Dermis blood vessel endothelial cell (primary cell): ENCODE data around the gene SLC36A2. TPM values are rescaled to one million over a fixed set of nuclear protein-coding genes. Genes with fewer than 3 reads are reported as not detected.

ENCODE experiments used
- DNase-seq: peaks from one replicate; pipeline ENCODE4 v3.0.0; 2010
- total RNA-seq: library from RNA; depleted of rRNA; stranded (reverse); fragments of >200 nt; gene quantifications from 2 replicates; pipeline ENCODE4 v1.2.3, GENCODE V29; 2014

The SLC36A2 gene
- total RNA-seq, 1 donor from 2014 or later, result not detected

DNA sequence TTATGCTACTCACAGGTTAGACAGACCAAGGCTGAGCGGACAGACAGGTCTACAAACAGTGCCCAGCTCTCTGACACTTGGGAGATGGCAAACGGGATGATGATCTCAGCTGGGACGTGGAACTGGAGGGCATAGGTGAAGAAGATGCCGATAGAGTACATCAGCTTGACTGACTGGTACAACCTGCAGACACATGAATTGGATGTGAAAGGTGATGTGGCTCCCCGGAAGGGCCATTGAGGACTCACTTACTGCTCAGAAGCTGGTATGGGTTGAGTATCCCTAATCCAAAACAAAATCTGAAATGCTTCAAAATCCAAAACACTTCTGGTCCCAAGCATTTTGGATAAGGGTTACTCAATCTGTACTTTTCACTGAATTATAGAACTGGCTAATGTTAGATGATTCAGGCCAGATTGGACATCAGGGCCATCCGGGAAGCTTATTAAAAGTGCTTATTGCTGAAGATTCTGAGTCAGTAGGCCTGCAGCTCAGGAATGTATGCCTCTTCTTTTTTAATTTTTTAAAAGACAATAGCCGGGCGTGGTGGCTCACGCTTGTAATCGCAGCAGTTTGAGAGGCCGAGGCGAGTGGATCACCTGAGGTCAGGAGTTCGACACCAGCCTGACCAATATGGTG lies 66.2 kb downstream of the SLC36A2 start:
- no peak for DNase-seq

DNA sequence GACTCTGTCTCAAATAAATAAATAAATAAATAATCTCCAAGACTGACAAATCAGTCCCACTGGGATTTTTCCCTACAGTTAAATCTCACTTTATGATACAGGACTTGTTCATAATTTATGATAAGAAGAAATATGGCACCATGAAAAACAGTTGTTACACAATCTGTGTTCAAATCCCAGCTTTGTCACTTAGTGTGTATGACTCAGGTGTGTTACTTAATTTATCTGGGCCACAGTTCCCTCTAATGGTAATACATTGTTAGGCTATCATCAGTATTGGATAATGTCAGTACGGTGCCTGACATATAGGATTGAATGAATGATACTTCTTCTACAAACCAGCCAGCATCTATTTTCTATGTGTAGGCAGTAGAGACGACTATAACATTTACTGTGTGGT lies 66.9 kb downstream of the SLC36A2 start:
- DNase-seq, result no peak

DNA sequence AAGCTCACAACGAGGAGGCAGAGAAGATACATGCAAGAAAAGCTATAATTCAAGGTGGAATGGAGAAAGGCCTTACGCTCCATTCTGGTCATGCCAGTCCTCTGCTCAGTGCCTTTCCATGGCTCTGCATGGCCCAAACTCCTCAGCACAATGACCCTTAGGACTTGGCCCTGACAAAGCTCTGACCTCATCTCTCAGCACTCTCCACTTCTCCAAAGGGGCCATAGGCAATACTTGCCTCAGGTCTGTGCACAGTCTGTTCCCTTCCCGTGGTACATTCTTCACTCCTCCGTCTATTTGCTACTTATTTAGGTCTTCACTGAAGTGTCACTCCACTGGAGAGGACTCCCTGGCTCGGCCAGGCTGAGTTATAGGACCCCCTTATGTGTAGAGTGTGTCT lies 68.5 kb downstream of the SLC36A2 start:
- no peak for DNase-seq

DNA sequence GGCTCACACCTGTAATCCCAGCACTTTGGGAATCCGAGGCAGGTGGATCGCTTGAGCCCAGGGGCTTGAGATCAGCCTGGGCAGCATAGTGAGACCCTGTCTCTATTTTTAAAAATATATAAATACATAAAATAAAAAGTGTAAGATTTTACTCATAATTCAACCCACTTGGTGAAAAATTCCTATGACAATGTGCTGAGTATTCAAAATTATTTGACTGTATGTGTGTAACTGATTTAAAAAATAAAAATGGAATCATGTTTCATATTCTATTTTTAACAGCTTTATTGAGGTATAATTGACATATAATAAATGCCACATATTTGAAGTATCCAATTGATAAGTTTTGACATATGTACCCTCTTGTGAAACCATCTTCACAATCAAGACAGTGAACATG lies 71.6 kb downstream of the SLC36A2 start:
- no peak for DNase-seq

DNA sequence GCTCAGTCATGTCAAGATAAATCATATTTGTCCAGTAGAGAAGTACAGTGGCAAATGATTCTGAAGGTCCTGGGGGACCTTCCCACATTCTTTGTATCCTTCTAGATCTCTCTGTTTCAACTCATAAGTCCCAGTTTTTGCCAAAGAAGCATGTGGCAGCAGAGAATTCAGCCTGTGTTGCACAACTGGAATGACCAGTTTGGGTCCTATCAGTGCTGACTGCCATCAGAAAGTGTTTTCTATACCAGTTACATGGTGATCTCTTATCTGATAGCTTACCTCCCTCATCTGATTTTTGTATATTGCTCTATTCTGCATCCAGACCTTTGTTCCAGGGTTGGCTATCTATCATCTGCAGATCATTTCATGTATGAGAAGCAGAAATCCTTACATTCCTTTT lies 72.7 kb downstream of the SLC36A2 start:
- no peak for DNase-seq

DNA sequence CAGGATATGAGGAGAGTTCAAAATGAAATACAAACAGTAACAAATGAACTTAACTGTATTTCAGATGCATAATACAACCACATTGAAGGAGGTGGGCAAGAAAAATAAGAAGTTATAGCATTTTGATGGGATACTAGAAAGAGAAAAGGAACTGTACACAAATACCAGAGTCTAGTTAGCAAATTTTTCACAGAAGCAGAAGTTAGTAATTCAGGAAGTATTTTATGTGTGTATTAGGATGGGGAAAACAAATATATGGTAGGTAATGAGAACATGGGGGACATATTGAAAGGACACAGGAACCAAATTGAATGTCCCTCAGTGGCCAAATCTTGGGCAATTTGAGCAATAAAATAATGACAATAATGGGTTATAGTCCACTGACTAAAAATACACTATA lies 76.0 kb downstream of the SLC36A2 start:
- no peak for DNase-seq

DNA sequence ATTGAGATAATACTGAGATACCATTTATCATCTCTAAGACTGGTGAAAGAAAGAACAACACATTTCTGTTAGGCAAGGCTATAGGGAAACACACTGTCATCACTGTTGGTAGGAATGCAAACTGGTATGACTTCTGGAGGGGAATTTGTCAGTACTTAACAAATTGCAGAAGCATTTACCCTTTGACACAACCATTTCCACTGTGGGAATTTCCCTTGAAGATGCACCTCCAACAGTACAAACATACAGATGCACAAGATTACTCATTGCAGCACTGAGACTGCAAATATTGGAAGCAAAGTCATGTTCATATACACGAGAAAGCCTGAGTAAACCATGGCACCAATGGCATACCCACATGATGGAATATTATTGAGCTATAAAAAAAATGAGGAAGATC lies 76.8 kb downstream of the SLC36A2 start:
- peak; percentile 41 for DNase-seq

DNA sequence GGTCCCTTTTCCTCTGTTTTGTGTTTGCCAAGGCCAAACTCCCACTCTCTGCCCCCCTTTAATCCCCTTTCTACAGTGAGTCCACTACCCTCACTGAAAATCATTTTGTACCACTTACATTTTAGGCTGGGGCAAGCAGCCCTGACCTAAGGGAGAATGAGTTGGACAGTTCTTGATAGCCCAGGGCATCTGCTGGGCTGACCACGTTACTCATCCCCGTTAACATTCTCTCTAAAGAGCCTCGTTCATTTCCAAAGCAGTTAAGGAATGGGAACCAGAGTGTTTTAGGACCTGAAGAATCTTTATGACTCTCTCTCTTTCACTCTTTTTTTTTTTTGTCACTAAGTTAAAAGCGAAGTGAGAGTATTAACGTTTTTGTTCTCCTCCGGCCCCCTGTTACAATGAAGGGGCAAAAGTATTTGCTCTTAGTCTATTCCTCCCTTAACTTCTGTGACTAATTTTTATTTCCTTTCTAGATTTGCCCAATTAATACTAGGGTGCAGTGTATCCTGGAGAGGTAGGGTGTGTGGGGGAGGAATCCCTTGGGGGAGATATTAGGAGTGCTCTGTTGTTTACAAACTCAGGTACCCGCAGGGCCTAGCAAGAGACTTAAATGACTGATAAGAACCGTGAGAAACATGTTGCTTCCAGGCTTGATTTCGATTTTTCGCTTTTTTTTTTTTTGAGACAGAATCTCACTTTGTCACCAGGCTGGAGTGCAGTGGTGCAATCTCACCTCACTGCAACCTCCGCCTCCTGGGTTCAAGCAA lies 79.7 kb downstream of the SLC36A2 start:
- DNase-seq, result no peak

Other genes with a start within 250 kb of the SLC36A2 start
- gene ANXA6, start 189.8 kb downstream of the SLC36A2 start, total RNA-seq, result 144 and 211 TPM in 2 replicates
- gene CCDC69, start 123.5 kb downstream of the SLC36A2 start, total RNA-seq, result 5.4 and 5.6 TPM in 2 replicates
- gene GM2A, start 94.4 kb downstream of the SLC36A2 start, total RNA-seq, result 15.5 and 18.0 TPM in 2 replicates
- not detected in 2 replicates for gene SLC36A3, start 43.8 kb downstream of the SLC36A2 start, total RNA-seq
- gene SLC36A1, start 100.0 kb upstream of the SLC36A2 start, total RNA-seq, result 2.7 and 3.6 TPM in 2 replicates
- under 0.01 TPM in 2 replicates for gene FAT2, start 243.8 kb upstream of the SLC36A2 start, total RNA-seq